ENCODE data around the gene UEVLD. TPM values are rescaled to one million over a fixed set of nuclear protein-coding genes. Genes with fewer than 3 reads are reported as not detected.
"Not testable (repeated sequence)": the region's sequence is repeated elsewhere in the genome, so short reads cannot be mapped to it uniquely, and the experiment has no call there.

Gene UEVLD
- 10 to 100 TPM; 18.0 to 23.1 (median 20.8) TPM for polyA plus RNA-seq (ENCODE audit: insufficient read length in 4 of 4)

DNA sequence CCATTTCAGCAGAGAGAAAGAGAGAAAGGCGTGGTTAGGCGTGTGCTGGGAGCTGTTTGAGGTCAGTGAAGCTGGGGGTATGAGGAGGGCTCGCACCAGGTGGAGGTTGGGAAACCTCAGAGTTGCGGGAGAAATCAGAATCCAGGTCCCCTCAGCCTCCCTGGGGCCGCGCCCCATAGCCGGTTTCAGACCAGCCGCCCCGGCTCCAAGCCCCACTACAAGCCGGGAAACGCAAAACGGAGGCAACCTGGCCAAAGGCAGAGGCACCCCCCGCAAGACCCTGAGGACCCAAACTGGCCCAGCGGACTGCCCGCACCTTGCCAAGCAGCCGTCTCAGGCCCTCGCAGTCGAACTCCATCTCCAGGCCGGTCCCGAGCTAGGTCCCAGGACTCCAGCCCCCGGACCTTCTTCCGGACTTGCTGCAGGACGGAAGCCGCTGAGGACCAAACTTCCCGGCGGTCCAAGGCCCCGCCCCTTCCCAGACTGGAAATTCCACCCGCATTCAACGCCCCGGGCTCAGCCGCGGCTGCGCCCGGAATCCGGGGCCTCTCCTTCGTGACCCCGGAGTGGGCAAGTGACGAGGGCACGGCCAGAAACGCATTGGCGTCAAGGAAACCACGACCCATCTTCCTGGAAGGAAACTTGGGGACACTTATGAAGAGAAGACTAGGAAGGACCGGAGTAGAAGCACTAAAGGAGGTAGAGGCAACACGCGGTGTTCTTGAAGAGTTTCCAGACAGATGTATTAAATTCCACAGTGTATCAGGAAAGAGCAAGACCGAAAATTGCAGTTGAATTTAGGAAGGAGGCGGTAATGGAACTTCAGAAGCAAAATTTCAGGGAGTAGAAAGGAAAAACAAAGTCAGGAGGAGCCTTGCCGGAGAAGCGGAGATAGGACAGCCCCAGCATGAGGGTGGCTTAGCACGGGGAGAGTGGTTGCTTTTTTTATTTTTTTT lies at the start of gene UEVLD:
TSS of gene UEVLD (minus strand) at position 438 of the 956 bp plus-strand sequence. CDS start at position 358, 80 bp downstream.
- DNase-seq (ENCODE audit: low read depth in 4 of 4, low spot score in 3 of 4): peak; percentile 73 to 87 (median 82)

DNA sequence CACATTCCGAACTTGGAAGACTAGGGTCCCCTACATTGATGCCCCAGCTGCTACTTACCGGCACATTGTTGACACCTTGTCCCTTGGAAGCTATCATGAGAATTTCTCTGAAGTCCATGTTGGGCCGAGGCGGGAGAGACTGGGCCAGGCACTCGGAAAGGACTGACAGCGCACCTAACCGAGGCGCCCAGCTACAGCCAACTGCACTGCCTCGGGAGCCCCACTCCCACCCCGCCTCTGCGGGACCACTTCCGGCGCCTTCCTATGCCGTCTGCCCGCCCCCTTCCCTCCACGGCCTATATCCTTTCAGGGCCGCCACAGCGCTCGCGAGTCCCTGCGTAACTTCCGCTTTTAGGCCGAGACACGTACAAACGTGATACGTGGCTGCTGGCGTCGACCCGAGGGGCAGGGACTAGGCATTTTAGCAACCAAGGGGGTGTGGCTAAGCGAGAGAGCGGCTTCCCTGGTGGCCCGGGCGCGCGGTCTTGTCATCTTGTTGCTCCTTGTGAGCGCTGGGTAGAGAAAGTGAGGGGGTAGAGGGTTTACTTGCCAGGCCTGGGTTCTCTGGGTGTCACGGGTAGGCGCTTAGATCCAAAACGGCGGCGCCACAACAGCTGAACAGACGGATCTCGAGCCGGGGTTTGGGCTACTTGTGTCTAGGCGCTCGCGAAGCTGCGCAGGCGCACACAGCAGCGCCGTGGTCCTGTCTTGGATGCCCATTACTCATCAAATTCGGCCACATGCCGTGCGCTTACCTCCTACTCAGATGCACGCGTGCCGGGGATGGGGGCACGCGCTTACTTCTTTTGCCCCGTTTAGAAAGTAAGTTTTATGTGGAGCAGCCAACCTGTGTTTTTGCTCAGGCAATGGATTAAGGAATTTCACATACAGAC lies 45.9 kb upstream of the UEVLD start, which contains the start of gene SPTY2D1:
TSS of gene SPTY2D1 (minus strand) at position 203 of the 893 bp plus-strand sequence. CDS start at position 118, 85 bp downstream.
- peak; percentile 97 to 99 (median 98) for DNase-seq (ENCODE audit: low read depth in 4 of 4, low spot score in 3 of 4)

DNA sequence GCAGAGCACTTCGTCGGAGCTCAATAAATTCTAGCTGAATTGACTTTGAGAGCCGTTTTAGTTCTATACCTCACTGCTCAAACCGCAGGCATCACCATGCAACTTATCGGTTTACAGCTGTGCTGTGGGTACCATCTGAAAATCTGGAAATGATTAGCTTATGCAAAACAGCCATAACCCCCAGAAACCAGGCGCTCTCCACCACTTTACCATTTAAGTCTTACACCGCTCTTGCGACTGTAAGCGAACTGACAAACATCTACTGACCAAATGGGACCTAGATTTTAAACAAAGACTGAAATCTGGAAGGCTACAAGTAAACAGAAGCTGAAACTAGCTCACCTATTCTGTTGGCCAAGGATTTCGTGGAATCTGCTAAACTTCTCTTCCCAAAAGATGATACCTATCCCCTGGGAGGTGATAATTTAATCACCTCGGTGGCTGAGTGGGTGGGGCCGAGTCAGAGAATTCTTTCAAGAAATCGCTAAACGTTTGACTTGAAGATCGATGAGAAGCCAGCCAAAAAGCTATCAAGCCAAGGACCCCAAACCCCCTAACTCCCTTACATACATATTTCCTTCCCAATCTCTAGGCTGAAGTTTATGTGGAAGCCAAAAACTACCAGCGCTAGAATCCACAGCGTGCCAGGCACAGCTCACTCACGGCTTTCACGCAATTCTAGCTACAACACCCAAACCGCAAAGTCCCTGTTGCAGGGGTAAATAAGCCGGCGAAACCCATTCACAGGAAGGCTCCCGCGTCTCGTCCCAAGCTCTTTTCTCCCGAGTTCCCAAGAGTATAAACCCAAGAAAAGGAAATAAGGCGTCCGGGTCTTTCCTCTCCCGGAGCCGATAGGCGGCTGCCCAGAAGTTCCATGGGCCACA lies 45.0 kb upstream of the UEVLD start:
- no peak for DNase-seq (ENCODE audit: low read depth in 4 of 4, low spot score in 3 of 4)

DNA sequence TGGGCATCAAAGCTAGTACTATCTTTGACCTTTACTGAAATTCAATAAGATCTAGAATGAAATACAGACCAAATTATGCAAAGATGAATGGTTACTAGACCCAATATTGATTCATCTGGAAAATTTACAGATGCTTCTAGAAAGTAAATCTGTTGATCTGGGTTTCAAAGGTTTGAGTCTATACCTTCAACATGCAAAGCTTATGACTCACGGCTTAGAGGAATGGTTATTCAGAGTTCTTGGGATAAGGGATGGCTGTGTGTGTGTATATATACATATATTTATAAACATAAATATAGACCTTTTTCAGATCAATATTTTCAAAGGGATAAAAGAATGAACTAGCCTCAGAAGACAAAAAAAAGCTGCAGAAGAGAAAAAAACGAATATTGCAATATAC lies 44.3 kb upstream of the UEVLD start:
- no peak for DNase-seq (ENCODE audit: low read depth in 4 of 4, low spot score in 3 of 4)

GRCh38 chr11:18624161-18624560 lies 35.6 kb upstream of the UEVLD start:
- no peak for DNase-seq (ENCODE audit: low read depth in 4 of 4, low spot score in 3 of 4)

DNA sequence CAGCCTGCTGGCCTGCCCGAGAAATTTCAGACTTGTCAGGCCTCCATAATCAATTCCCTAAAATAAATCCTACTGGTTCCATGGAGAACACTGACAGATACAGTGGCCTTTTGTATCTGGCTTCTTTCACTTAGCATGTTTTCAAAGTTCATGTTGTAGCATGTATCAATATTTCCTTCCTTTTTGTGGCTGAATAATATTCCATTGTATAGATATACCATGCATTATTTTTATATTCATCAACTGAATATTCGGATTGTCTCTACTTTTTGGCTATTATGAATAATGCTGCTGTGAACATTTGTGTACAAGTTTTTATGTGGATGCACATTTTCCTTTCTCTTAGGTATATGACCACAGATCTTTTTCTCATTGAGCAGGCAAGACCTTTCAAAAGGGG lies 35.2 kb upstream of the UEVLD start:
- DNase-seq (ENCODE audit: low read depth in 4 of 4, low spot score in 3 of 4): no peak

DNA sequence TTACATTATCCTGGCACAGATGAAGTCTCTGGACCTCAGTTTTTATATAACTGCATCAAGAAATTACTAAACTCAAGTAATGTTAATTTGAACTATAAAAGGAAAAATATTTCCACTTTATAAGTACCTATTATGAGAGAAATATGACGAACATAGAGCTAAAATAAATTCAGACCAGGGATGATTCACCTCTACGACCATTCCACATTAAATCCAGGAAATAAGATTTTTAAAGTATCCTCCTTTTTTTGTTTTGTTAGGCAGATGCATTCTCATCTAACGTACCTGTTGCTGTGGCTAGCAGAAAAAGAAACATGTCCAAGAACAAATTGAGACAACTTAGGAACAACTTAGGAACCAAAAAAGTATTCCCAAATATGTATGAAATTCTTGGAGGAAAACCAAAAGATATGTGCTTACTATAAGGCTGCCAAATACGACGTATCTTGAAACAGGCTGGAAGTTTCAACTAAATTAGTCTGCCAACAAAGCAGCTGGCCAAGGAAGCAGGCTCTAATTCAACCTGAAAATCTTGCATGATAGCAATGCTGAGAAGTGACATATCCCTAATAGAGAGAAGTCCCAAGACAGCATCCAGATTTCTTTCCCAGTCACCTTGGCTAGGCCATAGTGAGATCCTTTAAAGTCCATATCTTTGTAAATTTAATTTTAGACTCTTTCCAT lies 29.9 kb upstream of the UEVLD start:
- no peak for DNase-seq (ENCODE audit: low read depth in 4 of 4, low spot score in 3 of 4)

DNA sequence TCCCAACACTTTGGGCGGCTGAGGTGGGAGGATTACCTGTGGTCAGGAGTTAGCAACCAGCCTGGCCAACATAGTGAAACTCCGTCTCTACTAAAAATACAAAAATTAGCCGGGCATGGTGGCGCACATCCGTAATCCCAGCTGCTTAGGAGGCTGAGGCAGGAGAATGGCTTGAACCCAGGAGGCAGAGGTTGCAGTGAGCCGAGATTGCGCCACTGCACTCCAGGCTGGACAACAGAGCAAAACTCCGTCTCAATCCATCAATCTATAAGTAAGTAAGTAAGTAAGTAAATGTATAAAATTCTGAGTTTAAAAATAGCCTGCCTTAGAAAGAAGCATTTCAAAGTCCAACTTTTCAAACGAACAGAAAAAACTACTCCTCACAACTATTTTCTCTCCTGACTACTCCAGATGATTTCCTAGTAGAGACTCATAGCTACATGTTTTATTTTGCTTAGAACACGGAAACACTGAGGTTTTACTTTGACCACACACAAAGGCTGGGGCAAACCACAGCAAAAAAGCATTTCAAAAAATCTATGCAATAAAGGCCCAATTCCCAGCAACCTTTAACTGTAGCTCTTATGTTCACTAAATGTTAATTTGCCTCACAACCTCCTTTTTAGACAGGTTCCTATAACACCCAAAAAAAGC lies 29.3 kb upstream of the UEVLD start:
- no peak for DNase-seq (ENCODE audit: low read depth in 4 of 4, low spot score in 3 of 4)

GRCh38 chr11:18615628-18616392 lies 27.3 kb upstream of the UEVLD start:
- DNase-seq (ENCODE audit: low read depth in 4 of 4, low spot score in 3 of 4): no peak

DNA sequence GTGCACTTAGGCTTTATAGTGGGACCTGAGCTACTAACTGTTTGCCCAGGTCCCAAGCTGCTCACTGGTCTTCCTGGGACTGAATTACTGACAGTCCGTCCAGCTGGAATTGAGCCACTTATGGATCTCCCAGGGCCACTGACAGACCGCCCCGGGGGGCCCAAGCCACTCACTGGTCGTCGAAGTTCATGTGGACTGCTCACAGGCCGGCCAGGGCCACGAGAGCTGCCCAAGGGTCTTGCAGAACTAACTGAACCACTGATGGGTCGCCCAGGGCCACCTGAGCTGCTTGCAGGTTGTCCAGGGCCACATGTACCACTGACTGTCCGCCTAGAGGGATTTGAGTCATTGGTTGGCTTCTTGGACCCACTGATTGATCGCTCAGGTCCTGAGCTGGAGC lies 26.1 kb upstream of the UEVLD start:
- no peak for DNase-seq (ENCODE audit: low read depth in 4 of 4, low spot score in 3 of 4)

DNA sequence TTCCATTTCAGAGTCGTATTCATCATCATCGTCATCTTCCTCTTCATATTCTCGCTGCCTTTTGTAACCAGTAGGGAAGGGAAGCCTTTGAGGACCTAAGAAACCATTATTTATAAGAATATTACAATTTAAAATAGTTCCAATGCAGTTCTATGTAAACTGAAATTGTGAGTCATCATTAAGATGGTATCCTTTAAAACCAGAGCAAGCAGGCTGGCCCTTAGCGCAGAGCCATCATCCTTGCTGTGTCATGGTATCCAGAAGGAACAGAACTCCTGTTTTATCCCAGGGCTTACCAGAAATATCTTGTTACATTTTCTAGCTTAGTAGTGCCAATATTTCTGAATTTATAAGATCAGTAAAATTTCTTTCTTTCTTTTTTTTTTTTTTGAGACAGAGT lies 23.9 kb upstream of the UEVLD start:
- no peak for DNase-seq (ENCODE audit: low read depth in 4 of 4, low spot score in 3 of 4)

DNA sequence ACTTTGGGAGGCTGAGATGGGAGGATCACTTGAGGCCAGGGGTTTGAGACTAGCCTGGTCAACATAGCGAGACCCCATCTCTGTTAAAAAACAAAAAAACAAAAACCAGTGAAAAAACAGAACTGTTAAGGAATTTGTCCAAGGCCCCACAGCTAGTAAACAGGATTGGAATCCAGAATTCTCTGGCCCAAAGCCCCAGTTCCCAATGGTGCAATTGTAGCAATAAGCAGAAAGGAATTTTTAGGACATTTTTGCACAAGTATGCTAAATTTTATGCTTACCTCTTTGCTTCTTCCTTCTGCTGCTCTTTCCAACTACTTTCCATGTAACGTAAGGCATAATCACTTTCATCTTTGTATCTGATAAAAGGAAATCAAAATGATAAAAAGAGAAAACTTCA lies 22.7 kb upstream of the UEVLD start:
- no peak for DNase-seq (ENCODE audit: low read depth in 4 of 4, low spot score in 3 of 4)

DNA sequence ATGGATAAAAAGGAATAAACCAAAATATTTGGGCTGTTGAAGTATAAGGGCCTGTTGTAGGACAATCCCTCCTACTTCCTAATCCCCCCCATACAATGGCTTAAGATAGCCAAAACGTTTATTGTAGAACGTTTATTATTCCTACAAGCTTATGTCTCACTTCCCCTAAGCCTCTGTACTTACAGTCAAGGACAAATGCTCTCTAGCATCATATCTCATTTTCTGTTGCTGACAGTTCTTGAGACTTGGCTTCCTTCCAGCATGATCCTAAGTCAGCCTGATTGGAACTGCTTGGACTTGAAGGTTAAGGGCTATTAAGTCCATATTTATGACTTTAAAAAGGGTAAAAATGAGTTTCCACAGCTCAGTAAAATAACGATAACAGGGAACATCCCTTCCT lies 19.8 kb upstream of the UEVLD start:
- DNase-seq (ENCODE audit: low read depth in 4 of 4, low spot score in 3 of 4): no peak

GRCh38 chr11:18600915-18601569 lies 12.5 kb upstream of the UEVLD start:
- no peak for DNase-seq (ENCODE audit: low read depth in 4 of 4, low spot score in 3 of 4)

- no peak for DNase-seq (ENCODE audit: low read depth in 4 of 4, low spot score in 3 of 4)
Observed at GRCh38 chr11:18599739-18600230, 11.3 kb upstream of the UEVLD start, which contains the start of gene MISFA. Gene MISFA (plus strand): TSS chr11:18599789. CDS start chr11:18599929, 140 bp downstream.

DNA sequence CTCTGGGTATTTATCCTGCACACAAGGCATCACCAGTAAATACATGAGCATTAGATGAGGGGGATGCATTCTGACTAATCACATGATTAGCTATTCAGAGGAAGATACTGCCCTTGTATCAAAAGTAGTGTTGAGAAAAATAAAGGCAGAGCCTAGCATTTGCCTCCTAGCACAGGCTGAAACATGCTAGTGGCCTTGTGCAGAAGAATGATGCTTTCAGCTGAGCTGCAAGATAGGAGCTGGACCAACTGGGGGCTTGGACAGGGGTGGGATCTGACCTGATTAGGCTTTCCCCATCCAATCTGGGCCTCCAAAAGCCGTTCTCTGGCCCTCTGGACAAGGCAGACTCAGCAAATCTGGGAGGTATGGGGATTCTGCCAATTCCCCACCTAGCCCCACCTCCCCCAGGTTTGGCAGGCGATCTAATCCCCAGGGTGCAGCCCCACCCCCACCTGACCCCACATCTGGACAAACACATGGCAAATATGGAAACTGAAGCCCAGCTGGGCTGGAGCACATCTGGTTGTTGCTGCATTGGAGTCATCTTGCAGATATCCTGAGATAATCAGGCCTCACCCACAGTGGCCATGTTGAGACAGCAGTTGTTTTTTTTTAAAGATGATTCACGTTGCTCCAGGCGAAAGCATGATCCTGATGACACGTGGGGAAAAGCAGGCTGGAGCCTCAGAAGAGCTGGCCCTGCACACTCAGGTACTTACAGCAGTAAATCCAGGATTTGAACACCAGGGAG lies 6.6 kb upstream of the UEVLD start:
- DNase-seq (ENCODE audit: low read depth in 4 of 4, low spot score in 3 of 4): no peak

GRCh38 chr11:18594088-18594487 lies 5.6 kb upstream of the UEVLD start:
- DNase-seq (ENCODE audit: low read depth in 4 of 4, low spot score in 3 of 4): not testable (repeated sequence)
